GM21619 (cell line): Measurements from ENCODE around the gene FRMPD2.
A peak's percentile ranks its signal among the peaks of the same experiment; 100 is the strongest.
"Not testable (repeated sequence)": the region's sequence is repeated elsewhere in the genome, so short reads cannot be mapped to it uniquely, and the experiment has no call there.

Source experiments
- ATAC-seq: cut with Tn5 transposase; IDR thresholded peaks from one replicate; pipeline ENCODE4 v1.9.1; 2021; ENCODE audit not compliant: unreplicated experiment

The FRMPD2 gene

GRCh38 chr10:48211777-48212176 lies 62.7 kb downstream of the FRMPD2 start:
- ATAC-seq, result no peak

GRCh38 chr10:48210966-48211365 lies 63.5 kb downstream of the FRMPD2 start:
- no peak for ATAC-seq

GRCh38 chr10:48210391-48210790 lies 64.1 kb downstream of the FRMPD2 start:
- no peak for ATAC-seq

- ATAC-seq, result no peak
Measured at GRCh38 chr10:48209241-48209640, 65.3 kb downstream of the FRMPD2 start.

GRCh38 chr10:48207853-48208252 lies 66.6 kb downstream of the FRMPD2 start:
- ATAC-seq, result no peak

GRCh38 chr10:48206482-48207250 lies 67.8 kb downstream of the FRMPD2 start:
- no peak for ATAC-seq

GRCh38 chr10:48205918-48206317 lies 68.6 kb downstream of the FRMPD2 start:
- peak; percentile 76 for ATAC-seq

GRCh38 chr10:48199580-48200377 lies 74.7 kb downstream of the FRMPD2 start:
- no peak for ATAC-seq

- no peak for ATAC-seq
Measured at GRCh38 chr10:48197236-48197899, 77.1 kb downstream of the FRMPD2 start.

- no peak for ATAC-seq
Measured at GRCh38 chr10:48195803-48196202, 78.7 kb downstream of the FRMPD2 start.

GRCh38 chr10:48194830-48195229 lies 79.7 kb downstream of the FRMPD2 start:
- no peak for ATAC-seq

GRCh38 chr10:48193556-48193955 lies 80.9 kb downstream of the FRMPD2 start:
- ATAC-seq, result no peak

- ATAC-seq, result no peak
Measured at GRCh38 chr10:48192881-48193450, 81.5 kb downstream of the FRMPD2 start.

GRCh38 chr10:48187713-48188485 lies 86.6 kb downstream of the FRMPD2 start:
- no peak for ATAC-seq

GRCh38 chr10:48187126-48187525 lies 87.4 kb downstream of the FRMPD2 start:
- ATAC-seq, result no peak

- not testable (repeated sequence) for ATAC-seq
Measured at GRCh38 chr10:48186264-48186804, 88.2 kb downstream of the FRMPD2 start.

GRCh38 chr10:48184224-48184623 lies 90.3 kb downstream of the FRMPD2 start:
- ATAC-seq, result no peak

- ATAC-seq, result not testable (repeated sequence)
Measured at GRCh38 chr10:48172715-48173114, 101.8 kb downstream of the FRMPD2 start.

- ATAC-seq, result not testable (repeated sequence)
Measured at GRCh38 chr10:48160670-48161069, 113.8 kb downstream of the FRMPD2 start.

GRCh38 chr10:48160163-48160562 lies 114.3 kb downstream of the FRMPD2 start:
- ATAC-seq, result not testable (repeated sequence)
